Measurements from ENCODE around the gene ACTBL2.

Gene ACTBL2

GRCh38 chr5:57448751-57449150 is 33.9 kb downstream of the ACTBL2 start:
- no peak for DNase-seq (ENCODE audit: low read depth in 2 of 2)

- no peak for DNase-seq (ENCODE audit: low read depth in 2 of 2)
Observed at GRCh38 chr5:57448287-57448686, 34.3 kb downstream of the ACTBL2 start.

DNA sequence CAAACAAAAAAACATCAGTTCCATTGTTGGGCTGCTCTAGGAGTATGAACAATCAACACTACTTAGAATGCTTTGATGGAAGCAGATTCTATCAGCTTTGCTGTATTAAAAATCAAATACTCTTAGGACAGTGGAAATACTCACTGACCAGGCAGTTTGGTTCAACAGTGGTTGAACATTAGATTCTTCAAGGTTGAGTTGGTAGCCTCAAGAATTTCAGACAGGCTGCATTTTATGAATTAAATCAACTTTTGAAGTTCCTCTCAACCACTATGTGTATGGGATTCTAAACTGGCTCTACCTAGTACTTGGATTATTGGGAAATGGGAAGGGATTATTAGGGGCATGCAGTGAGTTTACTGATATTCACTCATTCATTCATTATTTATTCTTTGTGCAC is 35.0 kb downstream of the ACTBL2 start:
- no peak for DNase-seq (ENCODE audit: low read depth in 2 of 2)

- no peak for DNase-seq (ENCODE audit: low read depth in 2 of 2)
Observed at GRCh38 chr5:57446966-57447365, 35.6 kb downstream of the ACTBL2 start.

GRCh38 chr5:57445705-57446037 is 36.9 kb downstream of the ACTBL2 start:
- DNase-seq (ENCODE audit: low read depth in 2 of 2): no peak

DNA sequence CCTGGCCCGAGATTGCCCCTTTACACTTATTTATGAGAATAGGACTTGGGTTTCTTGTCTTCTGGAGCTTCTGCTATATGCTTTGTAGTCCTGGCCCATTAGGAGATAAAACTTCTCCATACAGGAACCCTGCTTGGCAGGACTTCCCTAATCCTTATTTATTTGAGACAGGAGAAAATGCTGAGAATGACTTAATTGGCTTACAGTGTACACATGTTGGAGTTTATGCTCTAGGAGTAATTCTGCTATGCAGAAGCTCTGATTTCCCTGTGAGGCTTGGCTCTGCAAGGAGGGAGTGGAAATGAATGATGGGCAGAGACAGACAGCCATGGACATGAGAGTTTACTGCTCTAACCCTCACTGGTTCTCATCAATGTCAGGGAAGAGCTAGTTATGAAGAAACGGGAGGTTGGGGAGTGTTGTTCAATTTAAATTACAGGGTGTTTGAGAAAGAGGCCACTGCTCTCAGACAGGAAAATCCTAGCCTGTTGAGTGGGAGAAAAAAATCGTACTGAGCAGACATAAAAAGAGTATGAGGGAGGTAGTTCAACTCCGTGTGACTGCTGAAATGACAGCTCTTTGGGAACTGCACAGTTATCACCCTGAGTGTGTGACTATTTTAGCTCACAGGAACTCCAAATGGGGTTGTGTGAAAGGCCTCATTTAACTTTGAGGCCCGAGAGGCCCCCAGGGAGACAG is 37.5 kb downstream of the ACTBL2 start:
- no peak for DNase-seq (ENCODE audit: low read depth in 2 of 2)

DNA sequence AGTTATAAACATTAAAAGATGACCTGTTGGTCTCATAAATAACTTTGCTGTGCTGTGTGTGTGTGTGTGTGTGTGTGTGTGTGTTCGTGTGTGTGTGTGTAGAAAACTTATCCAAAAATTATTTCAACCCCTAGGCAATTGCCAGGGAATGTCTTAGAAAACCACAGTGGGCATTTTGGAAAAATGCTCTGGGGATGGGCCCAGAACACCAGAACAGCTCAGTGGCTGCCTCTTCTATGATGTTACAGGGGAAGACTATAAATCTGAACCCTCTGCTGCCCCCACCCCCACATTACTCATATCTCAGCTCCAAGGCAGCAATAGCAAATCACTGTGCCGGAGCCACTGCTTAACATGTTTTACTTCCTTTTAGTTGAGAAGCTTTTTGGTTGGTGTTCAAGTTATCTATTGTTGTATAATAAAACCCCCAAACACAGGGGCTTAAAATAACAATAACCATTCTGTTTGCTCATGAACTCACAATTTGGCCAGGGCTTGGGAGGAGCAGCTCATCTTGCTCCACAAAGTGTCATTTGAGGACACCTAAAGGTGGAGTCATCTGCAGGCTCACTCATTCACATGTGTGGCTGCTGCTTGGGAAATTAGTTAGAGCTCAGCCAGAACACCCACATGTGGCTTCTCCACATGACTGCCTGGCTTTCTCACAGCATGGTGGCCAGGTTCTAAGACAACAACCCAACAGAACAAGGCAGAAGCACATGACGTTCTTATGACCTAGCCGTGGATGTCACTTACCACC is 40.4 kb downstream of the ACTBL2 start:
- DNase-seq (ENCODE audit: low read depth in 2 of 2): no peak

- DNase-seq (ENCODE audit: low read depth in 2 of 2): no peak
Observed at GRCh38 chr5:57441557-57441956, 41.1 kb downstream of the ACTBL2 start.

DNA sequence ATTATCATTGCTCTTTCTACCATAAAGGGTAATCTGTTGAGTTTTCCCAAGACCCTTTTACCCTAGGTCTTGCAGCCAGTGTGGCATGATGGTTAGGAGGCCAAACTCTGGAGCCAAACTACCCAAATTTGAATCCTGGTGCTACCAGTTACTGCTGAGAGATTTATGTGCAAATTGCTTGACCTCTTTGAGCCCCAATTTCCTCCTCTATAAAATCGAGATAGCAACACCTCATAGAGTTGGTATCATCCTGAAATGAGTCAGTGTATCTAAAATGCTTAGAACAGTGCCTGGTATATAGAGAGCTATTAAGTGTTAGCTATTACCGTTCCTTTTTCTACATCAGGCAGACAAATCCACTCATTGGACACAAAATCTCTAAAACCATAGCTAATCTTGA is 43.0 kb downstream of the ACTBL2 start:
- DNase-seq (ENCODE audit: low read depth in 2 of 2): no peak

DNA sequence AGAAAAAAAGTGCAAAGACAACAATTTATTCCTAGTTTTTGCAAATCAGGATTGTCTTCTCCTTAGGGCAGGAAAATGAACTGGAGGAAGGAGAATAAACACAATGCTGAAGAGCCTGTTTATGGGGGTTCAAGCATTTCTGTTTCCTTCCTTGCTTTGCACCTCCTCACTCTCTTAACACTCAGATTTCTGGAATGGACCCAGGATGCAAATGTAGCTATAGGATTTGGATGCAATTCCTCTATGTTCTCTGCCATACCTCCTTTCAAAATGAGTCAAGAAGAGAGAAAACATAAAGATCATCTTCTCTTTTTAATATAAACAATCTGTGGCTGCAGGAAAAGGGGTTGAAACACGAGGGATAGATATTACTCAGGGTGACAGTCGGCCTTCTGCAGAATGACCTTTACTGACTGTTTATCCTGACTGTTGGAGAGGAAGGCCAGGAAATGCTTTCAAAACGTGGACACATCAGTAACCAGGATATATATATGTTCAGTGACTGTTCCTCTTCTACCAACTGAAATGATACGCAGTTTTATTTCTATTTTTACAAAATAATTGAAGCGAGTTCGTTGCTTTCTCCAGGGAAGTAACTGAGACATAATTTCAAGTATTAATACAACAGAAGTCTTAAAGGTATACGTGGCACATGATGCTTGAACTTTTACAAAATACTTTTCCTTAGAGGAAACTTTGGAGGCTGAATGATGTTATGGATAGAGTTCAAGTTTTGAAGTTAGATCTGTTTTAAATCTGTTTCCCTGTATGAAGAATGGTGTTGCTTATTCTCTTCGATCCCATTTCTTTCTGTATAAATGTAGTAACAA is 44.4 kb downstream of the ACTBL2 start:
- DNase-seq (ENCODE audit: low read depth in 2 of 2): no peak

- DNase-seq (ENCODE audit: low read depth in 2 of 2): no peak
Observed at GRCh38 chr5:57436586-57436985, 46.0 kb downstream of the ACTBL2 start.

GRCh38 chr5:57435701-57436134 is 46.9 kb downstream of the ACTBL2 start:
- DNase-seq (ENCODE audit: low read depth in 2 of 2): no peak

- no peak for DNase-seq (ENCODE audit: low read depth in 2 of 2)
Observed at GRCh38 chr5:57434683-57435082, 47.9 kb downstream of the ACTBL2 start.

DNA sequence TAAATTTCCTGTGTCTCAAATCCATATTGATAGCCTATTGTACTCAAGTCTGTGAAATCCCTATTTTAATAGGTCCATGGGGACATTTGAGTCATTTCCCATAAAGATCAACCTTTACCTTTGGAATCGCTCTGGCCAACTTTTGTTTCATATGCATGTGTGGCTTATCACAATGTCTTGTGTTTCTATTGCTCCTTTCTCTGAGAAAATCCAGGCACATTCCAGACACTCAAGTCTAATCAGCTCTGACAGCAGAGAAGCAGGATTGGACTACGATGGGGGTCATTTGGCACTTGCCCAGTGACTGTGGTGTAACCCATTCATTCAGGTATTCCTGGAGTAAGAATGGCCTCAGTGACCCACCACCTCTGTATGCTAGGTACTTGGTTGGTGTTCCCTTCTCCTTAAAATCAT is 48.4 kb downstream of the ACTBL2 start:
- no peak for DNase-seq (ENCODE audit: low read depth in 2 of 2)

DNA sequence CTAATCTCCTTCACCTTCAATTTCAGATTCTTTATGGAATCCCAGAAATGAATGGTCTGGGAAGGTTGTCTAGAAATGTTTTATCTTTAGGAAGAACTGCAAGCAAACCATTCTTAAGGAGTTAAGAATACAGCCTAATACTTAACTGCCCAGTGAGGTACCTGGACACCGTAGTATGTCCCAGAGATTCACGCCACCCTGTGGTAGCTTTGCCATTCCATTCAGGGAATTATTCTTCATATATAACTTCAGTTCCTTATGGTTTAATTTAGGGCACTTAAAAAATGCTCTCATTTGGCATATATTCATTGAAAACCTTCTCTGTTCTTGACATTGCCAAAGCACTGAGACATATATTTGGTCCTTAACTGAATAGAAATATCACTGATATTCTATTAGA is 49.7 kb downstream of the ACTBL2 start:
- DNase-seq (ENCODE audit: low read depth in 2 of 2): no peak

- DNase-seq (ENCODE audit: low read depth in 2 of 2): no peak
Observed at GRCh38 chr5:57431759-57432158, 50.9 kb downstream of the ACTBL2 start.
